ENCODE results near the gene CKMT1A.
"Not testable (repeated sequence)": the region's sequence is repeated elsewhere in the genome, so short reads cannot be mapped to it uniquely, and the experiment has no call there.

CKMT1A gene

GRCh38 chr15:43702174-43702573 lies 8.5 kb downstream of the CKMT1A start:
- Histone ChIP-seq H3K36me3 (no peaks in the 10 kb centered on the region), H3K4me3 (ENCODE audit: low read depth, low read length) (no peak overlapping the region), H3K4me1 (no peaks in the 10 kb centered on the region), H3K9me3 (no peaks in the 10 kb centered on the region), H3K27me3 (no peaks in the 10 kb centered on the region)
- DNase-seq: no peak
- TF ChIP-seq CTCF (IDR thresholded peaks at IDR 0.05; ENCODE audit: low read depth, low read length): no peak

- no peaks in the 10 kb centered on the region for H3K9me3 ChIP-seq
- H3K27me3 ChIP-seq: no peaks in the 10 kb centered on the region
- TF ChIP-seq CTCF (IDR thresholded peaks at IDR 0.05; ENCODE audit: low read depth, low read length): no peak
- H3K4me3 ChIP-seq (ENCODE audit: low read depth, low read length): no peak overlapping the region
- H3K4me1 ChIP-seq: no peaks in the 10 kb centered on the region
- no peaks in the 10 kb centered on the region for H3K36me3 ChIP-seq
- DNase-seq: no peak
Observed at GRCh38 chr15:43702701-43703424, 9.2 kb downstream of the CKMT1A start.

GRCh38 chr15:43710431-43711131 lies 16.9 kb downstream of the CKMT1A start:
- not testable (repeated sequence) for H3K4me3 ChIP-seq (ENCODE audit: low read depth, low read length); H3K36me3 ChIP-seq; H3K4me1 ChIP-seq; DNase-seq; H3K27me3 ChIP-seq; H3K9me3 ChIP-seq

GRCh38 chr15:43723151-43723550 lies 29.5 kb downstream of the CKMT1A start:
- no peak for DNase-seq
- H3K4me1 ChIP-seq: no peaks in the 10 kb centered on the region
- H3K9me3 ChIP-seq: no peaks in the 10 kb centered on the region
- no peaks in the 10 kb centered on the region for H3K27me3 ChIP-seq
- no peak overlapping the region for H3K4me3 ChIP-seq (ENCODE audit: low read depth, low read length)
- no peaks in the 10 kb centered on the region for H3K36me3 ChIP-seq
- no peak for TF ChIP-seq CTCF (IDR thresholded peaks at IDR 0.05; ENCODE audit: low read depth, low read length)

GRCh38 chr15:43726306-43726705 lies 32.6 kb downstream of the CKMT1A start:
- not testable (repeated sequence) for H3K4me3 ChIP-seq (ENCODE audit: low read depth, low read length); H3K4me1 ChIP-seq; DNase-seq; H3K27me3 ChIP-seq; H3K36me3 ChIP-seq; H3K9me3 ChIP-seq

GRCh38 chr15:43728053-43728725 lies 34.5 kb downstream of the CKMT1A start:
- H3K36me3 ChIP-seq; DNase-seq; H3K9me3 ChIP-seq; H3K4me1 ChIP-seq; H3K4me3 ChIP-seq (ENCODE audit: low read depth, low read length); H3K27me3 ChIP-seq: not testable (repeated sequence)

GRCh38 chr15:43735416-43735815 lies 41.8 kb downstream of the CKMT1A start:
- no peak for DNase-seq
- no peak for TF ChIP-seq CTCF (IDR thresholded peaks at IDR 0.05; ENCODE audit: low read depth, low read length)
- no peak overlapping the region for H3K4me3 ChIP-seq (ENCODE audit: low read depth, low read length)

GRCh38 chr15:43746245-43746902 lies 52.7 kb downstream of the CKMT1A start, which contains the start of gene PDIA3:
Gene PDIA3 (plus strand): TSS chr15:43746438. CDS start chr15:43746540, 102 bp downstream.
- not testable (repeated sequence) for H3K27me3 ChIP-seq, H3K4me1 ChIP-seq, H3K9me3 ChIP-seq
- peak; percentile 97 for DNase-seq
- Histone ChIP-seq H3K36me3 (peaks cover 16% of the 10 kb centered on the region), H3K4me3 (ENCODE audit: low read depth, low read length) (peak within 1 kb of the TSS; percentile 70)

More at GRCh38 chr15:43735416-43735815, 41.8 kb downstream of the CKMT1A start:
- H3K36me3 ChIP-seq: no peaks in the 10 kb centered on the region
- H3K9me3 ChIP-seq: no peaks in the 10 kb centered on the region
- no peaks in the 10 kb centered on the region for H3K27me3 ChIP-seq
- no peaks in the 10 kb centered on the region for H3K4me1 ChIP-seq

- not testable (repeated sequence) for H3K9me3 ChIP-seq, H3K4me1 ChIP-seq, H3K27me3 ChIP-seq
- DNase-seq: peak; percentile 17
- Histone ChIP-seq H3K36me3 (peaks cover 21% of the 10 kb centered on the region), H3K4me3 (ENCODE audit: low read depth, low read length) (peak overlapping the region; percentile 70)
Observed at GRCh38 chr15:43746903-43747309, 53.2 kb downstream of the CKMT1A start.
